Measurements from ENCODE around the gene RABGAP1L.

RABGAP1L gene

GRCh38 chr1:174428739-174429138 lies 269.4 kb downstream of the RABGAP1L start:
- no peak for DNase-seq (ENCODE audit: low read depth)
- no peak overlapping the region for H3K4me3 ChIP-seq (ENCODE audit: low read depth, low read length)
- TF ChIP-seq, protein P1, sequence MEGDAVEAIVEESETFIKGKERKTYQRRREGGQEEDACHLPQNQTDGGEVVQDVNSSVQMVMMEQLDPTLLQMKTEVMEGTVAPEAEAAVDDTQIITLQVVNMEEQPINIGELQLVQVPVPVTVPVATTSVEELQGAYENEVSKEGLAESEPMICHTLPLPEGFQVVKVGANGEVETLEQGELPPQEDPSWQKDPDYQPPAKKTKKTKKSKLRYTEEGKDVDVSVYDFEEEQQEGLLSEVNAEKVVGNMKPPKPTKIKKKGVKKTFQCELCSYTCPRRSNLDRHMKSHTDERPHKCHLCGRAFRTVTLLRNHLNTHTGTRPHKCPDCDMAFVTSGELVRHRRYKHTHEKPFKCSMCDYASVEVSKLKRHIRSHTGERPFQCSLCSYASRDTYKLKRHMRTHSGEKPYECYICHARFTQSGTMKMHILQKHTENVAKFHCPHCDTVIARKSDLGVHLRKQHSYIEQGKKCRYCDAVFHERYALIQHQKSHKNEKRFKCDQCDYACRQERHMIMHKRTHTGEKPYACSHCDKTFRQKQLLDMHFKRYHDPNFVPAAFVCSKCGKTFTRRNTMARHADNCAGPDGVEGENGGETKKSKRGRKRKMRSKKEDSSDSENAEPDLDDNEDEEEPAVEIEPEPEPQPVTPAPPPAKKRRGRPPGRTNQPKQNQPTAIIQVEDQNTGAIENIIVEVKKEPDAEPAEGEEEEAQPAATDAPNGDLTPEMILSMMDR (IDR thresholded peaks at IDR 0.05; ENCODE audit: low read depth, low read length, missing control alignments), result no peak

DNA sequence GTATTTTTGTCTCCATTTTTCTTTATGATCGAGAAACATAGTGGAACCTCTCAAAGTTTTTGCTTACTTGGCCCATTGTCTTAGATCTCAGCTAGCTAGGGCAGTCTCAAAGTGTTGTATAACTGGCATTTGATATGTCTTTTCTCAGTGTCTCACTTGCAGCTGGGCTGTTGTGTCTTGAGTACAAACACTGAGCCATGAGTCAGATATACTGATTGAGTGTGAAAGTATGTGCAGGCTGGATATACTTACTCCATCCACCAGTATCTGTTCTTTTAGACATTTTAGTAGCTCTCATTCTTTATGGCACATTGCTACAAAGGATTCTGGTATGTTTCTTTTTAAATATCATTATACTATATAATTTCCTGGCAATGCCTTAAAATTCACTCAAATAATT lies 274.1 kb downstream of the RABGAP1L start:
- no peak overlapping the region for H3K4me3 ChIP-seq (ENCODE audit: low read depth, low read length)
- no peak for DNase-seq (ENCODE audit: low read depth)
- TF ChIP-seq, protein P1 (IDR thresholded peaks at IDR 0.05; ENCODE audit: low read depth, low read length, missing control alignments), result no peak

GRCh38 chr1:174445351-174445750 lies 286.0 kb downstream of the RABGAP1L start:
- TF ChIP-seq, protein P1 (IDR thresholded peaks at IDR 0.05; ENCODE audit: low read depth, low read length, missing control alignments), result no peak
- no peak for DNase-seq (ENCODE audit: low read depth)
- H3K4me3 ChIP-seq (ENCODE audit: low read depth, low read length), result no peak overlapping the region

GRCh38 chr1:174445817-174446216 lies 286.5 kb downstream of the RABGAP1L start:
- no peak overlapping the region for H3K4me3 ChIP-seq (ENCODE audit: low read depth, low read length)
- TF ChIP-seq, protein P1 (IDR thresholded peaks at IDR 0.05; ENCODE audit: low read depth, low read length, missing control alignments), result no peak
- no peak for DNase-seq (ENCODE audit: low read depth)

GRCh38 chr1:174447866-174448530 lies 288.7 kb downstream of the RABGAP1L start, which contains the start of gene GPR52:
Gene GPR52, plus strand, starts transcription at chr1:174447964. Its CDS starts 148 bp downstream, at chr1:174448112.
- H3K4me3 ChIP-seq (ENCODE audit: low read depth, low read length), result no peak within 1 kb of the TSS
- no peak for DNase-seq (ENCODE audit: low read depth)
- TF ChIP-seq, protein P1 (IDR thresholded peaks at IDR 0.05; ENCODE audit: low read depth, low read length, missing control alignments), result no peak

GRCh38 chr1:174448531-174448883 lies 289.2 kb downstream of the RABGAP1L start:
- no peak overlapping the region for H3K4me3 ChIP-seq (ENCODE audit: low read depth, low read length)
- TF ChIP-seq, protein P1 (IDR thresholded peaks at IDR 0.05; ENCODE audit: low read depth, low read length, missing control alignments), result no peak
- no peak for DNase-seq (ENCODE audit: low read depth)

DNA sequence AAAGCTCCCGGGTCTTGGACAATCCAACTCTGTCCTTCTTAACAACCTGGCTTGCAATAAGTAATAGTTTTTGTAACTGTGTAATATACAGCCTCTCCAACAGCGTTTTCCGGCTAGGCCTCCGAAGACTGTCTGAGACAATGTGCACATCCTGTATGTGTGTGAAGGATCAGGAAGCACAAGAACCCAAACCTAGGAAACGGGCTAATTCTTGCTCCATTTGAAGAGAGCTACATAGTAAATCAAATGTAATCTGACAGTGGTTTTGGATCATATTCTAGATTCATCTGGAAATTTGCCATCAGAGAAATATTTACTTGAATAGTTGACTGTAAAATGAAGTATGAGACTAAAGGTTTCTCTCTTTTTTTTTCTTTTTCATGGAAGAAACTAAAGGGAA lies 289.7 kb downstream of the RABGAP1L start:
- no peak for DNase-seq (ENCODE audit: low read depth)
- TF ChIP-seq, protein P1 (IDR thresholded peaks at IDR 0.05; ENCODE audit: low read depth, low read length, missing control alignments), result no peak
- no peak overlapping the region for H3K4me3 ChIP-seq (ENCODE audit: low read depth, low read length)

Data from GM12864 (cell line).